Activated CD4-positive, alpha-beta T cell treated with anti-CD3 and anti-CD28 coated beads, Interleukin-2, Interleukin-4, amounts not matched to agents 100 ng/mL and 50 ng/mL, durations not matched to agents 16 hours and 8 hours (primary cell): ENCODE results near the gene GJB6.

Experiments used
- DNase-seq: peaks from one replicate; pipeline ENCODE4 v3.0.0-alpha.2; 2020; ENCODE audit warnings: low spot score

The GJB6 gene

GRCh38 chr13:20227288-20227687, 4.8 kb downstream of the GJB6 start:
- DNase-seq = no peak

- DNase-seq = peak; percentile 36
These were observed 9.6 kb downstream of the GJB6 start for GRCh38 chr13:20222553-20222952.

GRCh38 chr13:20221772-20222171, 10.3 kb downstream of the GJB6 start:
- no peak for DNase-seq

GRCh38 chr13:20219577-20219976, 12.5 kb downstream of the GJB6 start:
- DNase-seq = peak; percentile 17

GRCh38 chr13:20217168-20217567, 15.0 kb downstream of the GJB6 start:
- no peak for DNase-seq

GRCh38 chr13:20209948-20210347, 22.2 kb downstream of the GJB6 start:
- DNase-seq = no peak

GRCh38 chr13:20206698-20207235, 25.4 kb downstream of the GJB6 start:
- DNase-seq = no peak

GRCh38 chr13:20206065-20206697, 25.9 kb downstream of the GJB6 start:
- DNase-seq = no peak

- no peak for DNase-seq
These were observed 33.3 kb downstream of the GJB6 start for GRCh38 chr13:20198781-20199180.

GRCh38 chr13:20197361-20197834, 34.7 kb downstream of the GJB6 start:
- DNase-seq = peak; percentile 45

- no peak for DNase-seq
These were observed 36.3 kb downstream of the GJB6 start for GRCh38 chr13:20195801-20196200.

- peak; percentile 22 for DNase-seq
These were observed 38.0 kb downstream of the GJB6 start for GRCh38 chr13:20193907-20194631.

- DNase-seq = no peak
These were observed 38.8 kb downstream of the GJB6 start for GRCh38 chr13:20193162-20193906.

- DNase-seq = no peak
These were observed 39.3 kb downstream of the GJB6 start, which contains the start of gene GJB2 for GRCh38 chr13:20192836-20193161. Gene GJB2 (minus strand): TSS chr13:20192938. CDS start chr13:20189581, 3,357 bp downstream.

GRCh38 chr13:20192158-20192835, 39.8 kb downstream of the GJB6 start:
- peak; percentile 15 for DNase-seq

- DNase-seq = no peak
These were observed 40.6 kb downstream of the GJB6 start for GRCh38 chr13:20191311-20192157.

- no peak for DNase-seq
These were observed 41.4 kb downstream of the GJB6 start for GRCh38 chr13:20190481-20191310.

- no peak for DNase-seq
These were observed 42.0 kb downstream of the GJB6 start for GRCh38 chr13:20190076-20190475.

GRCh38 chr13:20188667-20189553, 43.2 kb downstream of the GJB6 start:
- no peak for DNase-seq
